Measurements from ENCODE around the gene ADAM22.

DNA sequence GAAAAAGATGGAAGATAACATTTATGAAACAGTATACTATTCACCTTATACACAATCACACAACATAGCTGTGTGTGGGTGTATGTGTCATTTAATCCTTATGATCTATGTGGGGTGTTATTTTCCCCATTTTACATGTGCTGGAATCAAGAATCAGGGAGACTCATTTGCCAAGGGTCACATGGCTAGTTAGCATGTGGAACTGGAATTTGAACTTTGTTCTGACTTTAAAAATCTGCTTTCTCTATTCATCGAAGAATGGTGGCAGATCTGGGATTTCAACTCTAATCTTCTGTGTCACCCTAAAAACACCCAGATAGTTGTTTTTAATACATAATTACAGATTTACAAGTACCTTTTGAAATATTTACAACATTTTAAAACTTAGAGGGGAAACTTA is 65.2 kb downstream of the ADAM22 start:
- TF ChIP-seq, protein P1, sequence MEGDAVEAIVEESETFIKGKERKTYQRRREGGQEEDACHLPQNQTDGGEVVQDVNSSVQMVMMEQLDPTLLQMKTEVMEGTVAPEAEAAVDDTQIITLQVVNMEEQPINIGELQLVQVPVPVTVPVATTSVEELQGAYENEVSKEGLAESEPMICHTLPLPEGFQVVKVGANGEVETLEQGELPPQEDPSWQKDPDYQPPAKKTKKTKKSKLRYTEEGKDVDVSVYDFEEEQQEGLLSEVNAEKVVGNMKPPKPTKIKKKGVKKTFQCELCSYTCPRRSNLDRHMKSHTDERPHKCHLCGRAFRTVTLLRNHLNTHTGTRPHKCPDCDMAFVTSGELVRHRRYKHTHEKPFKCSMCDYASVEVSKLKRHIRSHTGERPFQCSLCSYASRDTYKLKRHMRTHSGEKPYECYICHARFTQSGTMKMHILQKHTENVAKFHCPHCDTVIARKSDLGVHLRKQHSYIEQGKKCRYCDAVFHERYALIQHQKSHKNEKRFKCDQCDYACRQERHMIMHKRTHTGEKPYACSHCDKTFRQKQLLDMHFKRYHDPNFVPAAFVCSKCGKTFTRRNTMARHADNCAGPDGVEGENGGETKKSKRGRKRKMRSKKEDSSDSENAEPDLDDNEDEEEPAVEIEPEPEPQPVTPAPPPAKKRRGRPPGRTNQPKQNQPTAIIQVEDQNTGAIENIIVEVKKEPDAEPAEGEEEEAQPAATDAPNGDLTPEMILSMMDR (conservative IDR thresholded peaks at IDR 0.05 in 1 of 2, IDR thresholded peaks at IDR 0.05 in 1 of 2; ENCODE audit: low read depth in 1 of 2, low read length in 2 of 2) = no peak
- no peak for TF ChIP-seq EZH2 (IDR thresholded peaks at IDR 0.05; ENCODE audit: low read length, missing control alignments)
